SH-SY5Y (cell line): ENCODE results near the gene BRI3BP.

Experiments used
- GATA2 ChIP-seq: IDR thresholded peaks from 2 replicates; pipeline ENCODE4 v1.6.1; 2011; ENCODE audit warnings: mild to moderate bottlenecking, low read depth, low read length
- GATA3 ChIP-seq: IDR thresholded peaks from 2 replicates; pipeline ENCODE4 v1.6.1; 2011; ENCODE audit warnings: low read depth, mild to moderate bottlenecking, low read length, moderate library complexity

Gene BRI3BP

DNA sequence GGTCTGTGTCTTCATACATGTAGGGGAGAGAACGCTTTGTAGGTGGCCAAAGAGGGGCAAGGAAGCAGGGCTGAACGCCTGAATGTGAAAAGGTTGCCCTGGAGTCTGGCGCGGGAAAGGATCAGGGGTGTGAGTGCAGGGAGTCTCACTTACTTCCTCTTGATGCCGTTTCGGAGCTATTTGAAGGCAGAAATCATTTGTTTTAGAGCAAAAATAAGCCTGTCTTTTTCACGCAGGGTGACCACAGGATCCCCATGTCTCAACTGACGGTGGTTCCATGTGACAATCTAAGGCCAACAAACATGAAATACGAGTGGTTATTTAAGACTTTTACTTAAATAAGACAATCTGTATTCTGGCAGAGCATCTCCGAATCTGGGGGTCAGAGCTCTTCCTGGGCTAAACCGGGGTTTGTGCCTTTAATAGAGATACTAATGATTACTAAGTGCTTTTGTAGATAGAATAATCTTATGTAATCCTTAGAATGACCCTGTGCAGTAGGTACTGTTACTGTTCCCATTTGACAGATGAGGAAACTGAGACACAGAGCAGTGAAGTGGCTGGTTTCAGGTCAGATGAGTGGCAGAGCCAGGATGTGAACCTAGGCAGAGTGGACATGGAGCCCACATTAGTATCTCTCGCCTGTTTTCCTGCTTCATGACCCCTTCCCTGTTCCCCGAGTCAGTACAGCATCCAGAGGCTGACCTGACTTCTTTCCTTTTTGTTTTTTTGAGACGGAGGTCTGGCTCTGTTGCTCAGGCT is 1.9 kb downstream of the BRI3BP start:
- TF ChIP-seq GATA3: no peak
- no peak for TF ChIP-seq GATA2

DNA sequence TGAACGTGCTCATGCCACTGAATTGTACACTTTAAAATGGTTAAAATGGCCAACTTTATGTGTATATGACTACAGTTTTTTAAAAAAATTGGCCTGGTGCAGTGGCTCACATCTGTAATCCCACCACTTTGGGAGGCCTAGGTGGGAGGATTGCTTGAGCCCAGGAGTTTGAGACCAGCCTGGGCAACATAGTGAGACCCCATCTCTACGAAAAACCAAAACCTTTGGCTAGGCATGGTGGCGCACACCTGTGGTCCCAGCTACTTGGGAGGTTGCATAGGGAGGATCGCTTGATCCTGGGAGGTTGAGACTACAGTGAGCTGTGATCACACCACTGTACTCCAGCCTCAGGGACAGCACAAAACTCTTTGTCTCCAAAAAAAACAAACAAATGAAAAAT is 5.3 kb downstream of the BRI3BP start:
- TF ChIP-seq GATA3 (no peak), GATA2 (no peak)

DNA sequence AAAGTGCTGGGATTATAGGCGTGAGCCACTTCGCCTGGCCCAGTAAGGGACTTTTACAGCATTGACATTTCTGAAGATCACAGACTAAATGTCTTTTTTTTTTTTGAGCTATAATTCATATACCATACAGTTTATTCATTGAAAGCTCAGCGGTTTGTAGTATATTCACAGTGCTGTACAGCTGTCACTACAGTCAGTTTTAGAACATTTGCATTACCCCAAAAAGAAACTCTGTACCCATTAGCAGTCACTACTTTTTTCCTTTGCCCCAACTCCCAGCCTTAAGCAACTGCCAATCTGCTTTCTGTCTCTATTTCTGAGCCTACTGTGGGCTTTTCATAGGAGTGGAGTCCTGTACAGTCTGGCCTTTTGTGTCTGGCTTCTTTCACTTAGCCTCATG is 8.2 kb downstream of the BRI3BP start:
- TF ChIP-seq GATA3 (no peak), GATA2 (no peak)

DNA sequence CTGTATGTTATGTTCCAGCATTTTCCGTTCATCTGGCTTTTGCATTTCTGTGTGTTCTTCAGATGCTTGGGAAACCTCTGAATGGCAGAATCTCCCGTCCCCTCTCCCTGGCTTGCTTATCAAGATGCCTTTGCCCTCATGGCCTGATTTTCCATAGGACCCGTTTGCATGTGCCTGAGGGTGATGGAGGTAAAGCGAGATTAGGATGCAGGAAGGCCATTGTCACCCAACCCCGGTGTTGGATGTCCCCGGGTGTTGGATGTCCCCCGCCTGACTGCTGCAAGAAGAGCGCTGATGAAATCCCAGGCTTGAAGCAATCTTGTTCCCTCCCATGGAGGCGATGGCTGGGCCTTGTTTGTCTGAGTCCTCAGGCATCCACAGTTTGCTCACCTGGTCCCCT is 9.6 kb downstream of the BRI3BP start:
- TF ChIP-seq GATA3: no peak
- no peak for TF ChIP-seq GATA2

DNA sequence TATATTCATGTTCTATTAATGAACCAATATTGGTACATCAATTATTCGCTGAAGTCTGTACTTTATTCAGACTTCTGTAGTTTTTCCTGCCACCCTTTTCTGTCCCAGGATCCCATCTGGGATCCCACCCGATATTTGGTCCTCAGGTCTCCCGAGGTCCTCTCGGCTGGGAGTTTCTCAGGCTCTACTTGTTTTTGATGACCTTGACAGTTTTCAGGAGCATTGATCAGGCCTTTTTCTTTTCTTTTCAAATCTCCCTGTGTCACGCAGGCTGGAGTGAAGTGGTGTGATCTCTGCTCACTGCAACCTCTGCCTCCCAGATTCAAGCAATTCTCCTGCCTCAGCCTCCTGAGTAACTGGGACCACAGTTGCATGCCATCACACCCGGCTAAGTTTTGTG is 11.2 kb downstream of the BRI3BP start:
- TF ChIP-seq GATA2 (no peak), GATA3 (no peak)

DNA sequence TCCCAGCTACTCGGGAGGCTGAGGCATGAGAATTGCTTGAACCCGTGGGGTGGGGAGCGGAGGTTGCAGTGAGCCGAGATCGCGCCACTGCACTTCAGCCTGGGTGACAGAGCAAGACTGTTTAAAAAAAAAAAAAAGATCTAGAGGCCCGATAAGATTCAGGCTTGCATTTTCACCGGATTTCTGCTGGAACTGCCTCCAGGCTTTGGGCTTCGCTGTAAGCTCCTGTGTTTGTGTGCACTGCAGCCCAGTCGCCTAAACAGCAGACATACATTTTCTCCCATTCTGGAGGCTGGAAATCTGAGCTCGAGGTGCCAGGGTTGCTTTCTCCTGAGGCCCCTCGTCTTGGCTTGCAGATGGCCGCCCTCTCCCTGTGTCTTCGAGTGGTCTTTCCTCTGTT is 12.2 kb downstream of the BRI3BP start:
- TF ChIP-seq GATA2 (peak; percentile 92), GATA3 (no peak; the same call in 1 of the 2 replicates)

DNA sequence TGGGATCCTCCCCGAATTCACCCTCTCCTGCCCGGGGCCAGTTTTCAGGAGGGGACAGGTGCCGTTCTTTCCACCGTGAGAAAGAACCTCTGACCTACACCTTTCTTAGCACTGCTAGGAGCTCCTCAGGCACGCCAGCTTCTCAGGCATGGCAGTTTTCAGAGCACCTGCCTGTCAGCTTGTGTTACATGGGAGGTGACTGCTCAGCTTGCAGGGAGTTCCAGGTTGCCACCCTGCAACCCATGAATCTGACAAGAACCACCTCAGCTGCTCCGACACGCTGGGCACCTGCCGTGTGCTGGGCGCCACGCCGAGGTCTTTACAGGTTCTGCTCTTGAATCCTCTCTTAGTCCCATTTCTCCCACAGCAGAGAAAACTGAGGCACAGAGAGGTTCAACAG is 12.9 kb downstream of the BRI3BP start:
- TF ChIP-seq GATA3 (no peak), GATA2 (no peak)

DNA sequence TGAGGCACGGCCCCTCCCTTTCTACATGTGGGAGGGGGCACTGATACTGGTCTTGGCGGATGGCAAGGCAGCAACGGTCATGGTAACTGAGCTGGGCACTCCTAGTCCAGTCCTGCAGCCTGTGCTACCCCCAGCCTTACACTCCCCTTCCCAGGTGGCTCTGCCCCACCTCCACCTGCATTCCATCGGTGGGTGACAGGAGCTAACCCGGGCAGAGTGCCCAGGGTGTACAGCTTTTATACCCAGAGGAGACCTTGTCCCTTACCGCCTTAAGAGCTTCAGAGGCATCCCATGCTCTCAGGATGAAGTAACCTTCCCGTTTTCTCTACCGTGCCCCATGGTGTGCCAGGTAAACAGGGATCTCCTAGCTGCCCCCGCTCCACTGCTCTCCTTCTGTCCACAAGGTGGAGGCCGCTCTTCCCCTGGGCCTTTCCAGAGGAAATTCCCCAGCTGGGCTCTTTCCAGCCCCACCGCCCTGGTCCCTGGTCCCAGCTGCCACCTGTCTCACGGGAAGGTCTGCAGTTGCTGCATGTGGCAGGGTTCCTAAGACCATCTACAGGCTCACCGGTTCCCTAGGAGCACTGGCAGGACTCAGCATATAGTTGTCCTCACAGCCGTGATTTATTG is 20.5 kb downstream of the BRI3BP start:
- TF ChIP-seq GATA2 (no peak), GATA3 (no peak)

DNA sequence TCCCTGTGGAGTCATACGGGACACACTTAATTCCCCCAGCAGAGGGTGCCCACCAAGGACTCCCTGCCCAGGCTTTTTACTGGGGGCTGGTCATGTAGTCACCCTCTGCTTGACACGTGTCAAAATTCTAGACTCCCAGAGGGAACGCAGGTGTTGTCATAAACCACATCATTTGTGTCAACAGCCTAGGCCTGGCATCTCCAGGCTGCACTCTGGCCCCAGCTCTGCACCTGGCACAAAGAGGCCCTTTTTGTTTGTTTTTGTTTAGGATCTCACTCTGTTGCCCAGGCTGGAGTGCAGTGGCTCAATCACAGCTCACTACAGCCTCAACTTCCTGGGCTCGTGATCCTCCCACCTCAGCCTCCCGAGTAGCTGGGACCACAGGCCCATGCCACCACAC is 21.1 kb downstream of the BRI3BP start:
- TF ChIP-seq GATA3 (no peak), GATA2 (no peak)

DNA sequence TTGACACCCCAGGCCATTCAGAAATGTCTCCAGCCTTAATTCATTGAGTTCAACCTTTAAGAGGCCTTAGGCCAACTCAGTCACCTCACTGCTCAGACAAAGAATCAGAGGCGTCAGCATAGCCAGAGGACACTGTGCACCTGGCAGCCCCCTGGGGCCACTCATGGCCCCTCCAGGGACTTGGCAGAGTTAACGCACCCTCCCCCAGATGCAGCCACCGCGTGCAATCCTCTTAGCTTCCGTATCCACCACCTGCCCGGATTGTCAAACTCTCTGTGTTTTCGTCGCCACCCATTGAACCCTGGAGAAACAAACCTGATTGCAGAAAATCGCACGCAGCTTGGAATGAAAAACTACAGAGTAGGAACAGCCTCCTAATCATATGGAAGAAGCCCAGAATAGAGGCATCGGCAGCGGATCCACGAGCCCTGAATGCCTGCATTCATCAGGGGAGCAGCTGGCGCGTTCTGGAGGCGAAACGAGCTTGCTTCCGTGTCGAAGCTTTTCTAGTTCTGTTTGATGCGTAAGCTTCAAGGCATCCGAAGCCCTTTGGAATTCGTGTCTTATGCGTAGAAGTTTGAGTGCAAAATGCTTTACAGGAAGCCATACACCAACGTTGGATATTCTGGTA is 22.4 kb downstream of the BRI3BP start:
- no peak for TF ChIP-seq GATA2
- no peak for TF ChIP-seq GATA3

DNA sequence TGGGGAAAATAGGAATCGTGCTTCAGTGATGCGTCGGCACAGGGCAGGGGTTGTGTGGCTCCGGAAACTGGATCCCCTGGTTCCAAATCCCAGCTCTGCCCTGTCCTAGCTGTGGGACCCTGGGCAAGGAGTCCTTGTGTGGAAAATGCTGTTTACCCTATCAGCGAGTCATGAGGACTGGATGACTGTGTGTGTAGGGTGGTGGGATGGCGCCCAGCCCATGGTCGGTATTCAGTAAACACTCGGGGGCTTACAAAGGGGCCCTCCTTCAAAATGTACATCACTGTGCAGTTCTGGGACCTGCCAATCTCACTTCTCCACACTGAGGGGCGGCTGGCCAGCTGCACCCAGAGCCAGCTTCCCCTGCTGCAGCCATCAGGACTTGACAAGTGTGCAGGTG is 24.4 kb downstream of the BRI3BP start:
- TF ChIP-seq GATA2 (no peak), GATA3 (no peak)

DNA sequence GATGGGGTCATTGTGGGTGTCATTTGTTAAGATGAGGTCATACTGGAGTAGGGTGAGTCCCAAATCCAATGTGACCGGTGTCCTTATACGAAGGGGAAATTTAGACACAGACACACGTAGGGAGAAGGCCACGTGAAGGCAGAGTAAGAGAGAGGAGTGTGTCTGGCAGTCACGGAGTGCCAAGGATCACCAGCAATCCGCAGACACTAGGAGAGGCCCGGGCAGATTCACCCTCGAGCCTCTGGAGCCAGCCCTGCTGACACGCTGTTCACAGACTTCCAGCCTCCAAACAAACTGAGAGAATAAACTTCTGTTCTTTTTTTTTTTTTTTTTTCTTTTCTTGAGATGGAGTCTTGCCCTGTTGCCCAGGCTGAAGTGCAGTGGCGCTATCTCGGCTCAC is 24.9 kb downstream of the BRI3BP start:
- no peak for TF ChIP-seq GATA2

DNA sequence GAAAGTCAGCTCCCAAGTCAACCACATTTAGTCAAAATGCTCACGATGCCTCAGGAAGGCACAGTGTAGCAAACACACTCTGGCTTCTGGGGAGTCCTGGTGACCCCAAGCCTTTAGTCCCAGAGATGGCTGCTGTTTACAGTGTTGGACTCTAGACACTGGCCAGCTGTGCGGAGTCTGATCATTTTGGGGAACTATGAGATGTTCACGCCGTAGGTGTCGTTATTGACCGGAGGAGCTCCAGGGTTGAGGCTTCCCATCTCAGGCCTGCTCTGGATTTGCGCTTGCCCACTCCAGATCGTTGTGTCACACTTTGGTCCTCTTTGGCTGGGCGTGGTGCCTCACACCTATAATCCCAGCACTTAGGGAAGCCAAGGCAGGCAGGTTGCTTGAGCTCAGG is 27.7 kb downstream of the BRI3BP start:
- TF ChIP-seq GATA2 (no peak), GATA3 (no peak)

DNA sequence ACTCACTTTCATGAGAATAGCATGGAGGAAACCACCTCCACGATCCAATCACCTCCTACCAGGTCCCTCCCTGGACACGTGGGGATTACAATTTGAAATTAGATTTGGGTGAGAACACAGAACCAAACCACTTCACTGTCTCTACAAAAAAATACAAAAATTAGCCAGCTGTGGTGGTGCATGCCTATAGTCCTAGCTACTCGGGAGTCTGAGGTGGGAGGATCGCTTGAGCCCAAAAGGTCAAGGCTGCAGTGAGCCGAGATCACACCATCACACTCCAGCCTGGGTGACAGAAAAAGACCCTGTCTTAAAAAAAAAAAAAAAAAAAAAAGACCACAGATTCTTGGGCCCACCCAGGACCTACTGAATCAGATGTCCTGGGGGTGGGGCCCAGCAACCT is 28.3 kb downstream of the BRI3BP start:
- TF ChIP-seq GATA2: no peak

DNA sequence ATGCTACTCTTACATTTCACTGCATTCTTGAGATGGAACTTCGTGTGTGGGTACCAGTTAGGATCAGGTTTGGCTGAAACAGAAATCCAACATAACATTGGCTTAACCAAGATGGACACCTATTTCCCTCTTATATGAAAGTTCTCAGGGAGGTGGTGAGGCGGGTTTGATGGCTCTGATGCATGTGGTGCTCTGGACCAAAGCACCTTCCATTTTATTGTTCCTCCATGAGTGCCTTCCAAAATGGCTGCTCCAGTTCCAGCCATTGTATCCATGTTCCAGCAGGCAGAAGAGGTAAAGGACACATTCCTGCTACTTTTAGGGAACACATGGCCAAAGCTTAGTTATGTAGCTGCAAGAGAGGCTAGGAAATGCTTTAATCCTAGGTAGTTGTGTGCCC is 29.6 kb downstream of the BRI3BP start:
- TF ChIP-seq GATA2 (no peak), GATA3 (no peak)

DNA sequence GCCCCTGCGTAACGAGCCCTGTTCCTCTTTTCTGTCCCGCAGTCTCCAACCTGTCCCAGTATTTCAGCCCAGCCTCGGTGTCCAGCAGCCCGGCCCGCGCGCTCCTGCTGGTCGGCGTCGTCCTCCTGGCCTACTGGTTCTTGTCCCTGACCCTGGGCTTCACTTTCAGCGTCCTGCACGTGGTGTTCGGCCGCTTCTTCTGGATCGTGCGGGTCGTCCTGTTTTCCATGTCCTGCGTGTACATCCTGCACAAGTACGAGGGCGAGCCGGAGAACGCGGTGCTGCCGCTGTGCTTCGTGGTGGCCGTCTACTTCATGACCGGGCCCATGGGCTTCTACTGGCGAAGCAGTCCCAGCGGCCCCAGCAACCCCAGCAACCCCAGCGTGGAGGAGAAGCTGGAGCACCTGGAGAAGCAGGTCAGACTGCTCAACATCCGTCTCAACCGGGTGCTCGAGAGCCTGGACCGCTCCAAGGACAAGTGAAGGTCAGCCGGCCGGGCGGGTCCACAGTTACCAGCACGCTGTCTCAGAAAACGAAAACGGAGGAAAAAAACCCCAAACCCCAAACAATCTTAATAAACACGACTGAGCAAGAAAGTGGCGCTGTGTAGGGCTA is 31.6 kb downstream of the BRI3BP start:
- TF ChIP-seq GATA3 (no peak), GATA2 (no peak)
